Hematopoietic multipotent progenitor cell treated with erythropoietin and hydrocortisone succinate and interleukin-3 and kit ligand, for 4 days (in vitro differentiated cells): ENCODE measurements around the gene TDRD10.

ENCODE experiments used
- DNase-seq: peaks from one replicate; pipeline ENCODE4 v3.0.0-alpha.2; 2015

TDRD10 gene

DNA sequence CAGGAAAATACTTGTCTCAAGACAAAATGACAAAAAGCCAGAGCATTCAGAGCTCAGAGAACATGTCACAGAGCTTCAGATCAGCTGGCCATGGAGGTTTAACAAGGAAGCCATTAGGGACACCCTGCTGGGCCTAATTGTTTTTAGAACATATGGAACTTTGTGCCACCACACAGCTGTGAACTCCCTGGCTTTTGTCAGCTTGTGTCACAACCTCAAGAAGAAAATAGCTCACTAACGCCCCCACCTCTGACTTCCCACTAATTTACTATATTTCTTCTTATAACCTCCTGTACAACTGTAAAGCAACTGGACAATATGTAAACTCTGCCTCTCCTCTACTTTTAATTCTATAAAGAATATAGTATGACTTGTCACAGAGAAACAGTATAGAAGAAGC lies 21.0 kb upstream of the TDRD10 start:
- DNase-seq: peak; percentile 39

DNA sequence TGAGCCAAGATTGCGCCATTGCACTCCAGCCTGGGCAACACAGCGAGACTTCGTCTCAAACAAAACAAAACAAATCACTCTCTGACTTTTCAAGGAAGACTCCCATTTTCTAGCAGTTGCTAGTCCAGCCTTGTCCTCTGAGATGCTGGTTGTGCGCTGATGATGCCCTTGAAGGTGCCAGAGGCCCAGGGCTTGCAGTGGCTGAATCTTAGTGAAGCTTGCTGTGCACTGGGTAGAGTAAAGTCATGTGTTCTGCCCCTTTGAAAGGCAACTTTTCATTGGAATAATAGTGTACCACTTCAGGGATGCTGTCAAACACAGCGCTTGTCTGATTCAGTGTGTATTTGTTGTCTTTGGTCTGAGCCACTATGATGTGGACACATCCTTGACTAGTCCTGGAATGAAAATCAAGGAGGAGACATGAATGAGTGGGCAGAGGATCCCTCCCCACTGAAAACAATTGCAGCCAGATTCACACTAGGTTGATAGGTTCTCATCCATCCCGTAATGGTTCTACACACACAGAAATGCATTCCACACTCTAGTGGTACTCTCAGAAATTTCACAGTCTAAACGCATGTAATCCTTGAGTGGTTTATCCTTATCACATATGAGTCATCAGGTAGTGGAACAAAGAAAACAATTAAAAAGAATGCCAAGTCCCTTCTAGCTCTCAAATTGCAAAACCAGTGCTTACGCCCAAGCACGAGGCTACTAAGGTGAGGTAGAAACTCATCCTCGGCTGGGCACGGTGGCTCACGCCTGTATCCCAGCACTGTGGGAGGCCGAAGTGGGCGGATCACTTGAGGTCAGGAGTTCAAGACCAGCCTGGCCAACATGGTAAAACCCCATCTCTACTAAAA lies 17.8 kb upstream of the TDRD10 start:
- peak; percentile 27 for DNase-seq

DNA sequence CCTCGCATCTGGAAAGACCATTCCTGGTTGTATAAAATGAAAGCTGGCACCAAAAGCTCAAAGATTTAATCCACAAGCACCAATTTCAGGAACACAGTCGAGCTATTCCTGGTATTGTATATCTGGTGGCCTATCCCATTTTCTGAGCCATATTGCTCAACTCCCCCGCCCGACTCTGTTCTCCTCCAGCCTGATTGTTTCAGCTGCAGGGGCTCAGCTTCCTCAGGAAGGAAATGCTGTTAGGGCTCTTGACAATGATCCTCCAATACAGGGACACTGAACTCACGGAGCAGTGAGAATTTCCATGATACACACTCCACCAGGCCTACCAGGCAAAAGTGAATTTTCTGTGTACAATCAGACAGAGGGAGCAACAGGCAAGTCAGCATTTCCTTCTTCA lies 16.9 kb upstream of the TDRD10 start:
- DNase-seq: peak; percentile 37

DNA sequence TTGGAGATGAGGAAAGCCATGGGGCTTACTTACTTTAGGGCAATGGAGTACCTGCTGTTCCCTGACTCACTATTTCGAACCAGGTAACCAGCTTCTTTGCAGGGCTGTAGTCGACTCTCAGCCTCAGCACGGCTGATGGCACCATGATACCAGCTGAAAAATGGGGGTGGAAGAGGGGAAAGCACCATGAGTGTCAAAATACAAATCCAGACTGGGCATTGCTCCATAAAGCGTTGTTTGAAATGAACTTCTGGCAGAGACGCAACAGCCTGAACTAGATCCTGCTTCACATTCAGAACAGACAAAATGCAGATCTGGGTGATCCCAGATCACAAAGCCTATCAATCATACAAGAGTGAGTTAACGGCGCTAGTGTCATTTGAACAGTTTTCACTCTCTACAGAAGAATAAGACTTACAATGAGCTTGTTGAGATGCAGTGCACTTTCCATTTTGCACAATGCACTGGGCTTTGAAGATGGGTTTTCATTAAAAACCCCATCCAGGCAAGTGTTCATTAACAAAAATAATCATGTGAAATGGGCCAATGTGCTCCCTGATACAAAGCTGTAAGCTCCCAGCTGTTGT lies 16.0 kb upstream of the TDRD10 start:
- no peak for DNase-seq

DNA sequence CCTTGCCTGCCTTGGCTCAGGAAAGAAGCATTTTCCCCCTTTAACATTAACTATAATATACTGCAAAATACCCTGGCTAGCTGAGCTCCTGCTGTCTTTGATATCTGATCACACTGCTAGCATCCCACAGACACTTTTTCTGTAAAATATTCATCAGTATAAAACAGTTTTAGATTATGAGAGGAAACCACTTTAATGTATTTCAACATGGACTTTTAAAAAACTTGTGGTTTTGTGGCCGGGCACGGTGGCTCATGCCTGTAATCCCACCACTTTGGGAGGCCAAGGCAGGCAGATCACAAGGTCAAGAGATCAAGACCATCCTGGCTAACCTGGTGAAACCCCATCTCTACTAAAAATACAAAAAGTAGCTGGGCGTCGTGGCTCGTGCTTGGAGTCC lies 15.3 kb upstream of the TDRD10 start:
- DNase-seq: peak; percentile 54

DNA sequence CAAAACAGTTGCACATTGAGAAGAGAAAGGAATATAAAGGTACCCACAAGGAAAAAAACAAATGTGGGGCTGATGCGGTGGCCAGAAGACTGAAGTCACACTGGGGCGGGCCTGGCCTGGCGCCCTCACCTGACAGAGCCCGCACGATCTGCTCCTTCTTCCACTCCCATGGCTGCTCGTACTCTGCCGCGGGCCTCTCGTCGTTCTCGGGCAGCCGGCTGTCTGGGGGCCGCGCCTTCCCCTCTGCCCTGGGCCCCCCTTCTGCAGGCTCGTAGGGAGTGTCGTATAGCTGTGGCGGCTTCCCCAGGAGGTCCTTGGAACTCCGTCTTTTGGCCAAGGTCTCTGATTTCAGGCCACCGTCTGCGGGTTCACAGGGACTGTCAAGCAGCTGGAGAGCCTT lies 13.1 kb upstream of the TDRD10 start:
- no peak for DNase-seq

DNA sequence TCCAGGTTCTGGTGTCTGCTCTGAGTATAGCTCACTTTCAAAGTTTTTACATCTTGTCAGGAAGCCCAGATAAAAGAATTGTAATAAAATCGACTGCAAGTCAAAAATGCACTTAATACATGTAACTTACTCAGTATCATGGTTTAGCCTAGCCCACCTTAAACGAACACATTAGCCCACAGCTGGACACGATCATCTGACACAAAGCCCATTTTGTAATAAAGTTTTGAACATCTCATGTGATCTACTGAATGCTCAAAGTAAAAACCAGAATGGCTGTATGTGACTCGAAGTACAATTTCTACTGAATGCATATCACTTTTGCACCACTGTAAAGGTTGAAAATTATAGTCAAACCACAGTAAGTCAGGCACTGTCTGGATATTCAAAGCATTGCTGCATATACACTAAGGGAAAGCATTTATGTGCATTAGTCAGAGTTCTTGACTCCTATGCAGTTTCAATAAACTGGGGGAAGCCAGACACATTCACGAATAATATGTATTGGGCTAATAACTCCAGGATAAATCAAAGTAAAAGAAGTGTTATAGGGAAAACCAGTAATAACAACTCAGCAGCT lies 12.2 kb upstream of the TDRD10 start:
- DNase-seq: no peak

DNA sequence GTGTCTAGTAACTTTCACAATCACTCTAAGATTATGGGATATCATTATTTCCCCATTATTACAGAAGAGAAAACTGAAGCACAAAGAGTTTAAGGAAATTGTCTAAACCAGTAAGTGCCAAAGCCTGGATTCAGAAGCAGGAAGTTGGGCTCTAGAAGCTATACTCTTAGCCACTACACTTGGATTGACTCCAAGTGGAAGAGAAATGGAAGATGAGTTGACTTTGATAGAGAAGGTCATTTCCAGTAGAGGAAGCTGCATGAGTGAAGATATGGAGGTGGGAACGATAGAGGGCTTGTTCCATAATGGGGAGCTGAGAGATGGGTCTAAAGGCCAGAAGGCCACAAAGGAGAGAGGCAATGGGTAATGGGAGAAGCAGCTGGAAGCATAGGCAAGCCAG lies 11.7 kb upstream of the TDRD10 start:
- DNase-seq: peak; percentile 71

DNA sequence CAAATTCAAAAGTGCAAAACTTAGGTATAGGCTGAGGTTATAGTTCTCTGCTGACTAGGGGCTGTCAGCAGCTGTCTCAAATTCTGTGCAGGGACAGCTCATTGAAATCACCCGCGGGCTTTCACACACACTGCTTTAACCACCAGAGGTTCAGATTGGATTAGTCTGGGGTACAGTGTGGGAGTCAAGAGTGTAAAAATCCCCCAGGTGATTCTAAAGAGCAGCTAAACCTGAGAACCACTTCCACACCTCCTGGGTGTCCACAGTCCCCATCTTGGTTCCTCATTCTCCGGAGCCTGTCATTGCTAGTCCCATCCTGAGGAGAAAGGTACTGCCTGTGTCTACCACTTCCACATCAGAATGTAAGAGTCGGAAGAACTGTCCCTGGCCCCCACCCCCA lies 9.9 kb upstream of the TDRD10 start:
- no peak for DNase-seq

DNA sequence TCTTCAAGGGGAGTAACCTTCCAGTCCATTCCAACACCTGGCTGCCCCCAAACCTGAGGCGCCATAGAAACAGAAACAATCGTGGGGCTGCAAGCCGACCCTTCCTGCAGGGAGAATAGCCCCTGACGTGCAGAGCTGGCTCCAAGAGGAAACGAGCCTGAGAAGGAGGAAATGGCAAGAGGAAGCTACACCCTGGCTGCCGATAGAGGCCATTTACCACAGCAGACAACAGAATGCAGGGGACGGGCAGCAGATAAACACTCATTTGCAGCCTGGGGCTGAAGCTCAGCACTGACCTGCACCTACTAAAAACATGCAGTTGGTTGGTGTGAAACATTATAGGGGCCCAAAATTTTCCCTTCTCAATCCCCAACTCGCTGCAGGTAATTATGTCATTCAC lies 8.7 kb upstream of the TDRD10 start:
- DNase-seq: peak; percentile 77

DNA sequence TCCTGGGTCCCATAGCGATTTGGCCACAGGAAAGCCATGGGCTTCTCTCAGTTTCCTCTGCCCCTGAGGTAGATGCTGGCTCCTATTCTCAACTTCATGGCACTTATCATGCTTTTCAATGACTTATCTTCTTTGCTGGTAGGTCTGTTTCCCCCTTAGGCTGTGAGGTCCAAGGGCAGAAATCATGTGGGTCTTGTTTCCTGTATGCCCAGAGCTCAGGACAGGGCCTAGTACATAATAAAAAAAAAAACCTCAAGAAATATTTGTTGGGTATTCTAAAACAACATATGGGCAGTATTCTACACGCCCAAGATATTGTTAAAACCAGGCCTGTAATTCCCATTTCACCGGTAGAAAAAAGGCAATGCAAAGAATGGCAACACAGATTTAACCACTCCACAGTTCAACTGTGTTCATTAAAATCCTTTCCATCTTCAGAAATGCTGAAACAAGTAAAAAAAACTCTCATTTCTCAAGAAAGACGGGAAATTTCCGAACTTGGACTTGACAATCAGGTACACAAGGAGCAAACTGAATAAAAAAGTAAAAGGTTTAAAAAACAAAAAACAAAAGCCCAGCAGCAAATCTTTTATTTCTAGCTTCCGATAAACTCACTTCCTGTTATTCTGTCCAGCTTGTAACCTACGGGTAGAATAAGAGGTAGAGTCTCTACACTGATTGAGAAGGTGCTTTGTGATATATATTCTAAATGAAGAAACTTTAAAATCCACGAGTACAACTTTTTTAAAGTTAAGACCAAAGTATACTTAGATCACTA lies 6.3 kb upstream of the TDRD10 start:
- DNase-seq: no peak

DNA sequence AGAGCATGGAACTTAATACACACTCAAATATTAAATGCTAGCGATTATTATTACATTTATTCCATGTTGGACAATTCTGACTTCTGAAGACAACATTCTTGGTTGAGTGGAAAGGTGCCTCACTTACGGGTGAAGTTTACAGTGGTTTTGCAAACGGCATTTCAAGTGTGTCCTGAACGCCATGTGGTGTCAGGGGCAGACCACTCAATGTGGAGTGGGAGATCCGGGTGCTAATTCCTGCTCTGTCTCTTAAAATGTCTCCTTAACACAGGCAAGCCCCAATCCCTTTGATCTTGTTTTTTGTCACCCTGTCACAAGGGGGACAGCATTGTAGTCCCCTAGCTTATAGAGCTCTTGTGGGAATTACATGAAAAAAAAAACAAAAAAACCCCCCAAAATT lies 5.6 kb upstream of the TDRD10 start:
- no peak for DNase-seq

DNA sequence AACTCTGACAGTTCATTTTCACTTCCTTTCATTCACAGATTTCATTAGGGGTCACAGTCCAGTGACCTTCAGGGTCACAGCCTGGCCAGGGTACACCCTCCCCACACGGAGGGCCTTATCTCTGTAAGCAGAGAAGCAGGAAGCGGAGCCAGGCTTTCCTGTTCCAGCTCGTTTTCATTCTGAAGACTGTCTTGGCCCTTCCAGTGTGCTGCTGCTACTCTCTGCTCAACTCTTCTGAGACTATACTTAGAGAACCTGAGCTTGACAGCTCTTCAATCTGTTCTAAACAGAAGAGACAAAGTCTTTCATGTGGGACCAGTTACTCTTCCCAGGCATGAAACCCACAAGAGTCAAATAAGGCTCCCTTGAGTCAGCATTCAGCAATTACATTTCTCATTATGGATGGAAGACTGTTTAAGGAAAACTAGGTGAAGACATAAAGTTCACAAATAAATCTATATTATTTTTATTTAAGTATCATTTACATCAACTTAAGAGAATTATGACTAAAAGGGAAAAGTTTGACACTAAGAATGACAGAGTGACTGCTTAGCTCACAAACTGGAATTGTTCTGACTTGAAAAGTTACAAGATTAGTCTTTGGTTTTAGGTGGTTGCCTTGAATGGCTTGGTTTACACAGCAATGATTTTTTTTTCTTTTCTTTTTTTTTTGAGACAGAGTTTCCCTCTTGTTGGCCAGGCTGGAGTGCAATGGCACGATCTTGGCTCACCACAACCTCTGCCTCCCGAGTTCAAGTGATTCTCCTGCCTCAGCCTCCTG lies 4.8 kb upstream of the TDRD10 start:
- DNase-seq: peak; percentile 87

DNA sequence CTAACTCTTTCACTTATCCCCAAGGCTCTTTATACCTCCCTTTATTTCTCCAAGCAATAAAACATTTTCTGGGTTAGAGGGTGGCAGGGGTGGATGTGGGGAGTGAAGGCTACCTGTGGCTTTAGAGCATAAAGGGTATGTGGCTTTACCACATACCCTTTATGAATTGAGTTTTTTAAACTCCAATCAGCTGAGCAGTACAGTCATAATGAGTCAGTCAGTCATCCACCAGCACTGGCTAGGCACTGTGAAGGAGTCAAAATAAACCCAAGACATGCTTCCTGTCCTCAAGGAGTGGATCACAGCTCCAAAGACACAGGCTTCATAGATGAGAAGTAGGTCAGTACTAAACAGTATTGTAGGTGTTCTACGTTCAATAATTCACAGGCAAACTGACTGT lies 2.6 kb upstream of the TDRD10 start:
- no peak for DNase-seq

DNA sequence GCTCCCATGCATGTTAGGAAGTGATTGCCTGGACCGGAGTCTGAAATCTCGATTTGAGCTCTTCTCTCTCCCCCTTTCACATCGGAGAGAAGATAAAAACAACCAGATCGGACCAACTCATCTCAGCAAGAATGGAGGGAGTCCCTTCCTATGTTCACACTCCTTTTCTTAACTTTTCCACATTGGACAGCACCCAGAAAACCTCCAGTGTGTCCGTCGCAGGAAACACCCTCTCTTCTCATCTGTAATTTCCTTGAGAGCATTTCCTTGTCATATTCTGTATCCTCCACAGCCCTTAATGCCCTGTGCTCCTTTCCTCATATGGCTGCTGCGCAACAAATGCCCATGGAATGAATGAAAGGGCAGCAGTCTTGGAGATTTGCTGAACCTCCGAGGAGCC lies 1.5 kb upstream of the TDRD10 start:
- DNase-seq: no peak

DNA sequence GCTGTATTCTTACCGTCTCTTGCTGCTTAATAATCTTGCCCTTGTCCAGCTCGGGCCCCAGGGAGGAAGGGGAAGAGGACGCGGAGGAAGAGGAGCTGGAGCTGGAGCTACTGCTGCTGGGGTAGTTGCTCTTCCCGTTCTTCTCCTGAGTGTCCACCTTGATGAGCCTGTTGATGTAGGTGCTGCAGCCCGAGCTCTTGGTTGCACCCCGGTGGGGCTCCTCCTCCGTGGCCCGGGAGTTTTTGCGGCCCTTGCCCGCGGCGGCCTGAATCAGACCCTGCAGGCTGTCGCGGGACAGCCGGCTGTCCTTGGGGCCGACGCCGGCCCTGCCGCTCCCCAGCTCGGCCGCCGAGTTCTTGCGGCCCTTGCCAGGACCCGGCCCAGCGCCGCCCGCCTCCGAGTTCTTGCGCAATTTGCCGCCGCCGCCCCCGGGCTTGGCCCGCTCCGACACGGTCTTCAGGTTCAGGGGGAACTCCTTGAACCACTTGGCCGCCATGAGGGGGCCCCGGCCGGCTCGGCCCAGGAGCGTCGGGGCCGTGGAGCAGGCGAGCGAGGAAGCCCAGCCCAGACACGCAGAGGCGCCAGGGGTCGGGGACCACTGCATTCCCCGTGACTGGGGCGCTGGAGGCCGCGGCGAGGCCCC lies 475 bp upstream of the TDRD10 start:
- no peak for DNase-seq

DNA sequence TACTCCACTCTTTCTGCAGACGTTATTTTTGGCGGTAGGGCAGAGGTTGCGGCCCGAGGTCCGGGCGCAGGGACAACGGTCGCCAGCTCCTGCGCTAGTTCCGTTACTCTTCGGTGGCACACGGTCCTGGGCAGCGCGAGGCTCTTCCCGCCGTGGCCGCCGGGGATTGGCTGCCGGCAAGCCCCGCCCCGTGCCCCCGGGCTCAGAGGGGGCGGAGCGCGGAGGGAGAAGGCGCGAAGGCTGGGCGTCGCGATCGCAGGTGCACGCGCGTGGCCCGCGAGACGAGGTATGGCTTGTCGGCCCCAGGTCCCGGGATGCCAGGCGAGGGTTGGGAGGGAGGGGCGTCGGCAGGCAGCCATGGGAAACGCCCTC lies 711 bp downstream of the TDRD10 start:
- peak; percentile 30 for DNase-seq

DNA sequence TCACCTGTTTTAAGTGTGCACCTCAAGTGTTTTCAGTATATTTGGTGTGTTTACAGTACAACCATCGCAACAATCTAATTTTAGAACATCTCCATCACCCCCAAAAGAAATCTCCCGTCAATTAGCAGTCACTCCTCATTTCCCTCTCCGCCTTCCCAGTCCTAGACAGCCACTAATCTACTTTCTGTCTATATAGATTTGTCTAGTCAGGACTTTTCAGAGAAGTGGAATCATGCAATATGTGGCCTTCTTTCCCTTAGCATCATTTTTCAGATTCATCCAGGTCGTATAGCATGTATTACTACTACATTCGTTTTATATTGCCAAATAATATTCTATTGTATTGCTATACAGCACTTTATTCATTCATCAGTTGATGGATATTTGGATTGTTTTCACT lies 1.9 kb downstream of the TDRD10 start:
- no peak for DNase-seq

DNA sequence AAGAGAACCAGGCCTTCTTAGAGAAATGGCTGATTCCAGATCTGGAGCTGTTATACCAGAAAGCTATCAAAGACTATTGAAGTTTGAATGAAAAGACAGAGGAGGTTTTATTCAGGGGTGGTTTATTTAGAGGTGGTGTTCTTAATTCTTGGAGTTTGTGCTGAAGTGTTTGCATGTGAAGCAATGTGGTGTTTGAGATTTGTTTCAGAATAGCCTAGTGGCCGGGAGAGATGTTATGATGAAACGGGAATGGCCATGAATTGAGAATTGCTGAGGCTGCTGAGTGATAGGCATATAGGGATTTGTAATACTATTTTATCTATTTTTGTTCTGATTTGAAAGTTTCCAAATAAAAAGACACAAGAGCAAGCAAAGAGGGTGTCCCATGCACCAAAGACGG lies 10.7 kb downstream of the TDRD10 start:
- no peak for DNase-seq

DNA sequence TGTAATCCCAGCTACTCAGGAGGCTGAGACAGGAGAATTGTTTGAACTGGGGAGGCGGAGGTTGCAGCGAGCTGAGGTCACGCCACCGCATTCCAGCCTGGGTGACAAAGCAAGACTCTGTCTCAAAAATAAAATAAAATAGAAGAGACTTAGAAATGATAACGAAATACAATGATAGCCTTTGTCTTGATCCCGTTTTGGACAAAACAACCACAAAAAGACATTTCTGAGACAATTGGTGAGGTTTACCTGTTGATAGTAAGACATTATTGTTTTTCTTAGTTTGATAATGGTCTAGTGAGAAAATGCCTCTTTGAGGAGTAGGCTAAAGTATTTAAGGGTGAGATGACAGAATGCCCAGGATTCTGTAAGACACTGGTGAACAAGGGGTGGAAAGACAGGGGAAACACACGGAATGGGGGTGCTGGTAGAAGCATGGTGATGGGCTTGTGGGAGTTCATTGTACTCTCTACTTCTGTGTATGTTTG lies 12.1 kb downstream of the TDRD10 start:
- no peak for DNase-seq

DNA sequence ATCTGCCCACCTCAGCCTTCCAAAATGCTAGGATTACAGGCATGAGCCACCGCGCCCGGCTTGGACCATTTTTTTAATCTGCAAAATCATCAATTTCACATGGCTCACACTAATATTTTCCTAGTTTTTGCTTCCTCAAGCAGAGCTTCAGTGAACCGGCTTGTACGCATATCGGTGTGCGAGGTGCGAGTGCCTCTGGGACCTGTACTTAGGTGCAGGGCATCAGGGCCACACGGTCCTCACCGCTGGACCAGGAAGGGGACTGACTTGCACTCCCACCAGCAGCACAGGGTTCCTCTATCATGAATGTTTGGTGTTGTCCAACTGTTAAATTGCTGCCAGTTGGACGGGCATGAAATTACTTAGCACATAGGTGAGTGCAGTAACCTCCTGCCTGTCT lies 15.6 kb downstream of the TDRD10 start:
- no peak for DNase-seq

DNA sequence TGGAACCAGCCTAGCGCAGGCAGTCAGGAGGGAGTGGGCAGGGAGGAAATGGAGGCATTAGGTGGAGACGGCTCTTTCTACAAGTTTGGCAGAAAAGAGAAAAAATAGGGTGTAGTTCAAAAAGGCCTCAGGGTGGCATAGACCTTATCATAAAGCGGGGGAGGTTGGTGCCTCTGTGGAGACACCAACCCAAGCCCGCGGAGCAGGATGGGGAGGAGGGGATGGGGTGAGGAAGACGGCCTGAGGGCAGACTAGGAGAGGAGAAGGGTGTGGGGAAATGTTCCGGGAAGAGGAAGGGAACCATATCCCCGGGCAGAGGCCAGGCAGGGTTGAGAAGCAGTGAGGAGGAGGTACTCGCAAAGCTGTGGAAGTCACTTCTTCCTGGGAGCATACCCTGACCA lies 17.6 kb downstream of the TDRD10 start:
- peak; percentile 40 for DNase-seq
